ENCODE data around the gene TIPARP. TPM values are rescaled to one million over a fixed set of nuclear protein-coding genes. Genes with fewer than 3 reads are reported as not detected.
"Not testable (repeated sequence)": the region's sequence is repeated elsewhere in the genome, so short reads cannot be mapped to it uniquely, and the experiment has no call there.

Gene TIPARP
- total RNA-seq, 1 experiment from 2014 or later: 13.4 TPM

DNA sequence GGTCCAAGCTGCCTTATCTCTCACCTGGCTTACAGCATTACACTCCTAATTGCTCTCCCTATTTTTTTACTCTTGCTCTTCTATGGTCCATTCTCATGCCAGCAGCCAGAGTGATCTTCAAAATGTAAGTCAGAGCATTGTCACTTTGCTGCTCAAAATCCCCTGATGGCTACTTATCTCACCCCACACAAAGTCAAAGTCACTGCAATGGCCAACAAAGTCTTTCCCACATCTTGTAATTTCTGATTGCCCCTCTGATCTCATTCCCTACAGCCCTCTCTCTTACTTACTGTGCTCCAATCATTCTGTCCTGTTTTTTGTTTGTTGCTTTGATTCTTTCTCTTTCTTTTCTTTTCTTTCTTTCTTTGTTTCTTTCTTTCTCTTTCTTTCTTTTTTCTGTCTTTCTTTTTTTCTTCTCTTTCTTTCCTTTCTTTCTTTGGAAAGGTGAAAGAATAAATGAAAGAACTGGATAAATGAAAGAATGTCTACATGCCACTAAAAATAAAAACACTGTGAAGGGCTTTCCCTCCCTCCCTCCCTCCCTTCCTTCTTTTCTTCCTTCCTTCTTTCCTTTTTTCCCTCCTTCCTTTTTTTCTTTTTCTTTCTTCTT lies 34.9 kb upstream of the TIPARP start:
- Histone ChIP-seq H3K4me3 (ENCODE audit: insufficient read depth, low read depth, low read length) (no peak overlapping the region), H3K27me3 (ENCODE audit: control insufficient read depth, insufficient read depth, low read length) (no peaks in the 10 kb centered on the region)
- DNase-seq: no peak

GRCh38 chr3:156641618-156641975 lies 32.8 kb upstream of the TIPARP start:
- no peaks in the 10 kb centered on the region for H3K36me3 ChIP-seq (replicated peaks; ENCODE audit: control insufficient read depth, insufficient read depth, low read length)
- no peaks in the 10 kb centered on the region for H3K27me3 ChIP-seq (ENCODE audit: control insufficient read depth, insufficient read depth, low read length)
- DNase-seq: no peak
- no peak overlapping the region for H3K4me3 ChIP-seq (ENCODE audit: insufficient read depth, low read depth, low read length)

More for the DNA sequence above, 34.9 kb upstream of the TIPARP start:
- no peaks in the 10 kb centered on the region for H3K36me3 ChIP-seq (replicated peaks; ENCODE audit: control insufficient read depth, insufficient read depth, low read length)

DNA sequence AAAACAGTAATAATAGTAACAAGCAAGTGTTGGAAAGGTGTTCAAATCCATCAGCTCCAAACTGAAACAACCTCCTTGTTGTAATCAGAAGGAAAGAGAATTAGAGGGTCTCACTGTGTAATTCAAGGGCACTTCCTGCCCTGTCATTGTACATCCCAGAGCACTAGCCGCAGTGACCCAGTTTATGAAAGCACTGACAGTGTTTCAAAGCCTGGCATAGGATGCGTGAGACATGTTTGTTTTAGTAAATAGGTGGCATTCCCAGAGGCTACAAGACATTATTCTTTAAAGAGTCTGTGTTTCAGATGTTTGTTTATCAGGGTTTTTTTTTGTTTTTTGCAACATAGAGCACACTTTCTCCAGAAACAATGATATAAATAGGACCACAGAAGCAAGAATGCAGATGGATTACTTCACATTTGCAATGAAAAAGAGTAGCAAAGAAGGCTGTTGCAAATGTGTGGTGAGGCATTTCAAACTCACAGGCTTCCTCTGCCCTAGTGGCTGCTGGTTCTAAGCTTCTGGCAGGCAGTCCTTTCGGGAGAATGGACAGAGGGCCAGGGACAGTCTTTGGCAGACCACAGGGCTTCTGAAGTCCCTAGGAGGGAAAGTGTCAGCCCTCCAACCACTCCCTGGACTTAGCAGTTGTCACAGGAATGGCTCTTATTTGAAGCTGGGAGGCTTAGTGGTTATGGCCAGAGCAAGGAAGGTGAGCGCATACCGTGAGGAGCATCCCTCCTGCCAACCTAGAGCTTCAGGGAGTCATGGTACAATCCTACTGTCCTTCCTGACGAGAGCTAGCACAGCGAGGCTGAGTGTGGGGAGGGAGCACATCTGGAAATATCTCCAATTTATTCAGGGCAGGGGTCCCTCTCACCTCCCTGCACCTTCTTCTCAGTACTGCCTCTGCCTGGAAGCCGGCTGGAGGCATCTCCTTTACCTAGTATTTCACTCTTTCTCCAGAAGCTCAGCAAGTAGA lies 31.4 kb upstream of the TIPARP start:
- DNase-seq: peak; percentile 16

DNA sequence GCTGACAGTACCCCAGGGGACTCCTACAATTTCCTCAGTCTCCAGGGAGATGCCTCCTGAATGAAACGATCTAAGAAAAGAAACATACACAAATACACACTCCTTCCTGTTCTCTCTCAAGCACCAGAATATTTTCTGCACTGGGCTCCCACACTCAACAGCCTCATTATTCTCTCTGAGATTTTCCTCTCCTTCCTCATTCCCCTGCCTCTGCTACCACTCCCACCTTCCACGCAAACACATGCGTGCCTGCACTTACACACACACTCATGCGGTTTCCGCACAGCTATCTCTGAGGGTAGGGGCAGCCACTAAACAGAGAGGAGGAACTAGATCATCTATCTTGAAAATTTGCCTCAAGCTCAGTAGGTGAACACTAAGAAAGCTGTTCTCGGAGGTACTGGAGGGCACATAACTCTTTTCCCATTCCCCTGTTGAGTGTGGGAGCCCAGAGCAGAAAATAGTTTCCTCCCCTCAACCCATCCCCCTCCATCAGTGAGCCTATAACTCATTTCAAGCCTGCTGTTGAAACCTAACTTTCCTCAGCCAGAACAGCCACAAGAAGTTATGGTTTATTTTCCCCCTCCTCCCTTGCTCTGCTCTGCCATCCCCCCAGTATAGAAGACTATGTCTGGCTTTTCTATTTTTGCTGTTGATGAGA lies 30.5 kb upstream of the TIPARP start:
- peak; percentile 15 for DNase-seq
- H3K4me3 ChIP-seq (ENCODE audit: insufficient read depth, low read depth, low read length): no peak overlapping the region
- no peaks in the 10 kb centered on the region for H3K36me3 ChIP-seq (replicated peaks; ENCODE audit: control insufficient read depth, insufficient read depth, low read length)
- H3K27me3 ChIP-seq (ENCODE audit: control insufficient read depth, insufficient read depth, low read length): no peaks in the 10 kb centered on the region

More for the DNA sequence above, 31.4 kb upstream of the TIPARP start:
- no peaks in the 10 kb centered on the region for H3K27me3 ChIP-seq (ENCODE audit: control insufficient read depth, insufficient read depth, low read length)
- H3K36me3 ChIP-seq (replicated peaks; ENCODE audit: control insufficient read depth, insufficient read depth, low read length): no peaks in the 10 kb centered on the region
- H3K4me3 ChIP-seq (ENCODE audit: insufficient read depth, low read depth, low read length): no peak overlapping the region

- DNase-seq: no peak
- Histone ChIP-seq H3K36me3 (replicated peaks; ENCODE audit: control insufficient read depth, insufficient read depth, low read length) (no peaks in the 10 kb centered on the region), H3K4me3 (ENCODE audit: insufficient read depth, low read depth, low read length) (no peak overlapping the region), H3K27me3 (ENCODE audit: control insufficient read depth, insufficient read depth, low read length) (no peaks in the 10 kb centered on the region)
Measured at GRCh38 chr3:156644958-156645357, 29.4 kb upstream of the TIPARP start.

DNA sequence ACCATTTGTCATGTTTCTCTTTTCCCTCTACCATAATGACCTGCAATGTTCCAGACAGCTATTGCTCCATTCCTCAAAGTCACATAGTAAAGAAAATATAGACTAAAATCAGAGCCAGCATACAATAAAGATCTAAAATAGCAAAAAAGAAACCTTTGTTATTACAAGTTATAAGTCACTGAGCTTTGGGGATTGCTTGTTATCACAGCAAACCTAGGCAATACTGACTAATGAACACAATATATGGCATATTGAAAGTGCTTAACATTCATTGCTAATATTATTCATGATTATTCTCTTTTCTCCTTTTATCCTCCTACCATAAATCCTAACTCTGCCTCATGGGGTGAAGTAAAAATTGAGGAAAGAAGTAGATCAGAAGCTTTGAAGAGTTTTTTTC lies 27.4 kb upstream of the TIPARP start:
- no peaks in the 10 kb centered on the region for H3K36me3 ChIP-seq (replicated peaks; ENCODE audit: control insufficient read depth, insufficient read depth, low read length)
- no peak overlapping the region for H3K4me3 ChIP-seq (ENCODE audit: insufficient read depth, low read depth, low read length)
- H3K27me3 ChIP-seq (ENCODE audit: control insufficient read depth, insufficient read depth, low read length): no peaks in the 10 kb centered on the region
- DNase-seq: no peak

- no peak overlapping the region for H3K4me3 ChIP-seq (ENCODE audit: insufficient read depth, low read depth, low read length)
- H3K36me3 ChIP-seq (replicated peaks; ENCODE audit: control insufficient read depth, insufficient read depth, low read length): no peaks in the 10 kb centered on the region
- no peaks in the 10 kb centered on the region for H3K27me3 ChIP-seq (ENCODE audit: control insufficient read depth, insufficient read depth, low read length)
- no peak for DNase-seq
Measured at GRCh38 chr3:156648086-156648485, 26.3 kb upstream of the TIPARP start.

DNA sequence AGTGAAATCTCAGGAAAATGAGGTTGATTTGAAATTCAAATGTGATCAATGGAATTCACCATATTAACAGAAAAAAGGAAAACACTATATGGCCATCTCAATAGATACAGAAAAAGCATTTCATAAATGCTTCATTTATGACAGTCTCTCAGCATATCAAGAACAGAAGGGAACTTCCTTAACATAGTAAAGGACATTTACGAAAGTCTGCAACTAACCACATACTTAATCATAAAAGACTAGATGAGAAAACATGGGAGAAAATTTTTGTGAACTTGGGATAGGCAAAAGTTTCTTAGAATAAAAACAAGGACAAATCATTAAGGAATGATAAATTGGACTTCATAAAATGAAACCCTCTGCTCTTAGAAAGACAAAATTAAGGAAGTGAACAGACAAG lies 24.7 kb upstream of the TIPARP start:
- no peak for DNase-seq
- Histone ChIP-seq H3K27me3 (ENCODE audit: control insufficient read depth, insufficient read depth, low read length) (no peaks in the 10 kb centered on the region), H3K4me3 (ENCODE audit: insufficient read depth, low read depth, low read length) (no peak overlapping the region), H3K36me3 (replicated peaks; ENCODE audit: control insufficient read depth, insufficient read depth, low read length) (no peaks in the 10 kb centered on the region)

DNA sequence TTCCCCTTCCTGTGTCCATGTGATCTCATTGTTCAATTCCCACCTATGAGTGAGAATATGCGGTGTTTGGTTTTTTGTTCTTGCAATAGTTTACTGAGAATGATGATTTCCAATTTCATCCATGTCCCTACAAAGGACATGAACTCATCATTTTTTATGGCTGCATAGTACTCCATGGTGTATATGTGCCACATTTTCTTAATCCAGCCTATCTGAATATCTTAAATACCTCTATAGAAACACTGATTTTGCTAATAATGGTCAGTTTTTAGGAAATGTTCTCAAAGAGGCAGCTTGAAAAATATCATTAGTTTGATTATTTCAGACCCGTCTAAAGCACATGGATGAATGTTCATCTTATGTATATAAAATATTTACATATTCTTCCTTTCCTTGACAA lies 21.7 kb upstream of the TIPARP start:
- H3K36me3 ChIP-seq (replicated peaks; ENCODE audit: control insufficient read depth, insufficient read depth, low read length); H3K27me3 ChIP-seq (ENCODE audit: control insufficient read depth, insufficient read depth, low read length); H3K4me3 ChIP-seq (ENCODE audit: insufficient read depth, low read depth, low read length); DNase-seq: not testable (repeated sequence)

- H3K4me3 ChIP-seq (ENCODE audit: insufficient read depth, low read depth, low read length): no peak overlapping the region
- no peak for DNase-seq
Measured at GRCh38 chr3:156654834-156655233, 19.6 kb upstream of the TIPARP start.

GRCh38 chr3:156655819-156656550 lies 18.4 kb upstream of the TIPARP start:
- Histone ChIP-seq H3K27me3 (ENCODE audit: control insufficient read depth, insufficient read depth, low read length) (no peaks in the 10 kb centered on the region), H3K36me3 (replicated peaks; ENCODE audit: control insufficient read depth, insufficient read depth, low read length) (no peaks in the 10 kb centered on the region), H3K4me3 (ENCODE audit: insufficient read depth, low read depth, low read length) (no peak overlapping the region)
- DNase-seq: no peak

More at GRCh38 chr3:156654834-156655233, 19.6 kb upstream of the TIPARP start:
- no peaks in the 10 kb centered on the region for H3K27me3 ChIP-seq (ENCODE audit: control insufficient read depth, insufficient read depth, low read length)
- no peaks in the 10 kb centered on the region for H3K36me3 ChIP-seq (replicated peaks; ENCODE audit: control insufficient read depth, insufficient read depth, low read length)

DNA sequence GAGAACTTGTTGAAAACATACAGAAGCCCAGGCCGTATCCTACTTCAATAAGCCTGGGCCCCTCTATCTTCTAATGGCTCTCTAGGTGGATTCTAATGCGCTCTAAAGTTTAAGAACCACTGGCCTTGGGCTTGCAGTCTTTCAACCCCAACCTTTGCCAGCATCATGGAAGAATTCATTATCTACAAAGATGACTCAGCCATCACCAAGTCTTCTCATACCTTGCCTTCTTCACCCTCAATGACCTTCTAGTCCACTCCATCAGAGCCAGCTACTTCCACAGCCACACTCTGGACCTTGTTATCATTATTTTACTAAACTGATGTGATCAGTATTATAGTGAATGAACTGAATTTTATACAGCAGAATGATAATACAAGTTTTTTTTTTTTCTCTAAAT lies 16.9 kb upstream of the TIPARP start:
- Histone ChIP-seq H3K36me3 (replicated peaks; ENCODE audit: control insufficient read depth, insufficient read depth, low read length) (no peaks in the 10 kb centered on the region), H3K4me3 (ENCODE audit: insufficient read depth, low read depth, low read length) (no peak overlapping the region), H3K27me3 (ENCODE audit: control insufficient read depth, insufficient read depth, low read length) (no peaks in the 10 kb centered on the region)
- DNase-seq: no peak

DNA sequence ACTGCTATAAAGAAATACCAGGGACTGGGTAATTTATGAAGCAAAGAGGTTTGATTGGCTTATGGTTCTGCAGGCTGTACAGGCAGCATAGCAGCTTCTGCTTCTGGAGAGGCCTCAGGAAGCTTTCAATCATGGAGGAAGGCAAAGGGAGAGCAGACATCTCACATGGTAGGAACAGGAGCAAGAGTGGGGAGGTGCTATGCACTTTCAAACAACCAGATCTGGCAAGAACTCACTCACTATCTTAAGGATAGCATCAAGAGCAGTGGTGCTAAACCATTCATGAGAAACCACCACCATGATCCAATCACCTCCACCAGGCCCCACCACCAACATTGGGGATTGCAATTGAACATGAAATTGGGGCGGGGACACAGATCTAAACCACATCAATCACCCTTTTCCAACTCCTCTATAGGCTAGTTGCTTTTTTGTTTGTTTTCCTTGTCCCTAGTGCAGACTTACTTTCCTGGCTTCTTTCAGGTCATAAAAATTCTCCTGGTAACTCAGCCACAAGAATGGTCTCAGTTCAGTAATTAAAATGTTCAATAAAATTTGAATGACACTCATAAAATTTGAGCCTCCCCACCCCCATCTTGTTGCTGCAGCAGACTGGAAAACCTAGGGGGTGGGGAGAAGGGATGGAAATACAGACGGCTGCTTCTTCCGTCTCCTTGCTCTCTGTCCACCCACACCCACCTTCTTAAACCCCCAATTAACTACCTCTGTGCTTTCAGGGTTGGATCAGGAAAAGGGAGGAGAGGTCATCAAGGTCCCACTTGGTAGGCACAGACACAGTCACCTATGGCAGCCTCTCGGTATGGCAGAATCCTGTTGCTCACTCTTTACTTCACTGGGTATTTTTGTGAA lies 16.3 kb upstream of the TIPARP start:
- DNase-seq: no peak
- Histone ChIP-seq H3K27me3 (ENCODE audit: control insufficient read depth, insufficient read depth, low read length) (no peaks in the 10 kb centered on the region), H3K4me3 (ENCODE audit: insufficient read depth, low read depth, low read length) (no peak overlapping the region), H3K36me3 (replicated peaks; ENCODE audit: control insufficient read depth, insufficient read depth, low read length) (no peaks in the 10 kb centered on the region)

DNA sequence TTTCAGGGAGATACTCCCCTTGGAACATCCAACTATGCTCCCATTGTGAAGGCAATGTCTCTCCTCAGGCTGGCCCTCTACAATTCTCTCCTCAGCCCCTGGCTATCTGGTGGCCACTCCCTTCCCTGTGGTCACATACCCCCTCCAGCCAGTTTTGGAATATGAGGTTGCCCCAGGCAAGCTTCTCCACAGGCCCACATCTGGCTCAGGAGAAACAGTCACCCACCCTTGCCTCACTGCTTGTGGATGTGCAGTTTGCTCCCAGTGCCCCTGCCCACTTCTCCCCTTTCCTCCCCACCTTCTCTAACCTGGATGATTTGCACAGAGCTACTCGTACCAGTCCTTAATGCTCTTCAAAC lies 15.7 kb upstream of the TIPARP start:
- no peak for DNase-seq
- Histone ChIP-seq H3K4me3 (ENCODE audit: insufficient read depth, low read depth, low read length) (no peak overlapping the region), H3K27me3 (ENCODE audit: control insufficient read depth, insufficient read depth, low read length) (no peaks in the 10 kb centered on the region)

More for the DNA sequence above, 15.7 kb upstream of the TIPARP start:
- no peaks in the 10 kb centered on the region for H3K36me3 ChIP-seq (replicated peaks; ENCODE audit: control insufficient read depth, insufficient read depth, low read length)
